ACC112 (cell line): Measurements from ENCODE around the gene DNER.

Source experiments
- H2AFZ ChIP-seq: fragments of 200-600 bp; sonication (generic); one replicate; pipeline ENCODE4 v1.6.0; 2017; ENCODE audit warnings: antibody characterized with exemption, low read length; ENCODE audit not compliant: unreplicated experiment
- H3K27ac ChIP-seq: fragments of 200-600 bp; sonication (generic); 2 replicates; pipeline ENCODE4 v1.5.1; 2014; ENCODE audit warnings: low read depth, mild to moderate bottlenecking, antibody characterized with exemption, low read length, moderate library complexity
- H3K27me3 ChIP-seq: fragments of 200-600 bp; sonication (generic); 2 replicates; pipeline ENCODE4 v1.6.1; 2014; ENCODE audit warnings: mild to moderate bottlenecking, antibody characterized with exemption, low read length, moderate library complexity, mixed read lengths; ENCODE audit not compliant: insufficient read depth
- H3K36me3 ChIP-seq: fragments of 200-600 bp; sonication (generic); 2 replicates; pipeline ENCODE4 v1.6.1; 2016; ENCODE audit warnings: mild to moderate bottlenecking, antibody characterized with exemption, low read length, moderate library complexity, mixed read lengths; ENCODE audit not compliant: insufficient read depth
- H3K4me1 ChIP-seq: fragments of 200-600 bp; sonication (generic); one replicate; pipeline ENCODE4 v1.6.1; 2016; ENCODE audit warnings: low read length, mixed read lengths; ENCODE audit not compliant: insufficient read depth, unreplicated experiment, control insufficient read depth
- H3K4me3 ChIP-seq: fragments of 200-600 bp; sonication (generic); 2 replicates; pipeline ENCODE4 v1.5.1; 2014; ENCODE audit warnings: mild to moderate bottlenecking, low read depth, low read length
- H3K79me2 ChIP-seq: fragments of 200-600 bp; sonication (generic); one replicate; pipeline ENCODE4 v1.6.0; 2016; ENCODE audit warnings: low read length; ENCODE audit not compliant: control insufficient read depth, unreplicated experiment, insufficient read depth

Gene DNER

DNA sequence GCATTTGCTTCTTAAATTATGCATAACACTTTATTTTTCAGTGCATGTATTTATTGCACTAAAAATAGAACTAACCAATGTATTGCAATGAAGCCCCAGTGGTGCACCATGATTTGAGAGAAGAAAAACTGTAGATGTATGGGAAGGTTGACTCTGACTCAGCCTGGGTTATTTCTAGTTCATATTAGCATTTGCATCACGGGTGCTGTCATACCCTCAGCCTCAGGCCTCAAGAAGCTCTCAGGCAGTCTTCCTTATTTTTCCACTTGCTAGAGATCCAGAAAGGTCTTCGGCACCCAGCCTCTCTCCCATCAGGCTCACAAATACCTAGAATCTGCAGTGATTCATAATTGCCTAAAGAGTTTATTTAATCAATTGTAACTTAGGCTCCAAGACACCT is 148.0 kb downstream of the DNER start:
- Histone ChIP-seq H3K79me2 (no peaks in the 10 kb centered on the region), H2AFZ (no peak overlapping the region), H3K4me1 (no peaks in the 10 kb centered on the region), H3K27ac (no peak overlapping the region), H3K4me3 (no peak overlapping the region), H3K27me3 (no peaks in the 10 kb centered on the region), H3K36me3 (0 out of 2 replicates have a peak, but pooled peaks cover 4% of the 10 kb centered on the region)

- no peaks in the 10 kb centered on the region for H3K4me1 ChIP-seq
- H3K4me3 ChIP-seq: no peak overlapping the region
- H3K79me2 ChIP-seq: no peaks in the 10 kb centered on the region
- H3K27me3 ChIP-seq: no peaks in the 10 kb centered on the region
- no peak overlapping the region for H3K27ac ChIP-seq
- 0 out of 2 replicates have a peak, but pooled peaks cover 4% of the 10 kb centered on the region for H3K36me3 ChIP-seq
- H2AFZ ChIP-seq: no peak overlapping the region
Measured at GRCh38 chr2:229564300-229564907, 150.0 kb downstream of the DNER start.

- Histone ChIP-seq H3K4me1 (no peaks in the 10 kb centered on the region), H2AFZ (no peak overlapping the region), H3K36me3 (0 out of 2 replicates have a peak, but pooled peaks cover 4% of the 10 kb centered on the region), H3K4me3 (no peak overlapping the region), H3K79me2 (no peaks in the 10 kb centered on the region), H3K27ac (no peak overlapping the region), H3K27me3 (no peaks in the 10 kb centered on the region)
Measured at GRCh38 chr2:229563388-229563787, 151.0 kb downstream of the DNER start.

- no peaks in the 10 kb centered on the region for H3K27me3 ChIP-seq
- H3K4me1 ChIP-seq: no peaks in the 10 kb centered on the region
- H3K36me3 ChIP-seq: 0 out of 2 replicates have a peak, but pooled peaks cover 4% of the 10 kb centered on the region
- H3K4me3 ChIP-seq: no peak overlapping the region
- no peaks in the 10 kb centered on the region for H3K79me2 ChIP-seq
- H2AFZ ChIP-seq: no peak overlapping the region
- no peak overlapping the region for H3K27ac ChIP-seq
Measured at GRCh38 chr2:229562472-229563127, 151.8 kb downstream of the DNER start.

- H2AFZ ChIP-seq: no peak overlapping the region
- no peak overlapping the region for H3K4me3 ChIP-seq
- H3K36me3 ChIP-seq: no peaks in the 10 kb centered on the region
- H3K27ac ChIP-seq: no peak overlapping the region
- H3K27me3 ChIP-seq: no peaks in the 10 kb centered on the region
- no peaks in the 10 kb centered on the region for H3K4me1 ChIP-seq
- H3K79me2 ChIP-seq: no peaks in the 10 kb centered on the region
Measured at GRCh38 chr2:229559986-229560385, 154.4 kb downstream of the DNER start.

DNA sequence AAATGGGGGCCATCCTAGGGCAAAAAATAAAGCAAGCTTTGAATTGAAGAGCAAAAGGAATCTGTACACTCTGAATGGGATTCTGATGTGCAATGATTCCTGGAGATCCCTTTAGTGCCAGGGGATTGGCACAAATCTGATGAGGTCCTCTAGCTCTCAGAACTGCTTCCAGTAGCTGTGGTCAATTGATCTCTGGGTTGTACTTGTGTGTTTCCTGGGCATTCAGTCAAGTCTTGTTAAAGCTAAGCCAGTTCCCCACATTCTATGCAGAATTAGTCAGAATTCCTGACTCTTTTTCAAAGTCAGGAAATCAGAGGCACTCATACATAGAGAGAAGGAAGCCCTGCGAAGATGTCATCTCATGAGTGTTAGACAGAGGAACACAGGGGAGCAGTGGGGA is 161.3 kb downstream of the DNER start:
- Histone ChIP-seq H2AFZ (no peak overlapping the region), H3K79me2 (no peaks in the 10 kb centered on the region), H3K36me3 (no peaks in the 10 kb centered on the region), H3K4me3 (no peak overlapping the region), H3K27me3 (no peaks in the 10 kb centered on the region), H3K4me1 (peaks cover 4% of the 10 kb centered on the region), H3K27ac (no peak overlapping the region)

DNA sequence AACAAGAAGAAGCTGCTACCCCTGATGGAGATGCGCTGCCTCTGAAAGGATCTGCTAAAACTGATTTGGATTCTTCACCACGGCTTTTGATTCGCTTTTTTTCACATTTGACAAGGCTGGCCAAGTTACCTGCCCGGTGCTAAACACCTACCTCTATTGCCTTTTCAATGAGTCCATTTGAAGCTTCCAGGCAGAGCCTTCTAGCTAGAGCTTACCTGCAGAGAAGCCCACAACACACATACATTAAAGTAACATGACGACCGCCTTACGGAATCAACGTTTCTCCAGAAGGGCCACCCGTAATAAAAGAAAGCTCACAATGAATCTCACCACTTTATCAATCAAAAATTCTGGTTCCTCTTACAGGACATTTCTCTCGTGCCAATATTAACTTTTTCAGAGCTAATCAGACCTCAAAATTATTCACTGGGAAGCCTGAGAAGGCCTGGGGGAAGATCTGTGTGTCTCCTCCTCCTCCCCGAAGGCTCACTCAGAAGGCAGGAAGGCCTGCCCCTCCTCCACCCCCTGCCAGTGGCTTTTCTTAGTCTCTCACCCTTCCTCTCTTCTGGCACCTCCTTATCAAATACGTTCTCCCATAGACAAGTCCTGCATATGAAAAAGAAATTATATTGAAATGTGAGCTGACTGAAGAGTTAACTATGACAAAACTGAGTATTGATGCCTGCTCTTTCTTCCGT is 171.0 kb downstream of the DNER start:
- H2AFZ ChIP-seq: no peak overlapping the region
- no peaks in the 10 kb centered on the region for H3K79me2 ChIP-seq
- H3K36me3 ChIP-seq: no peaks in the 10 kb centered on the region
- no peak overlapping the region for H3K27ac ChIP-seq
- H3K4me3 ChIP-seq: no peak overlapping the region
- H3K27me3 ChIP-seq: no peaks in the 10 kb centered on the region
- H3K4me1 ChIP-seq: no peaks in the 10 kb centered on the region

GRCh38 chr2:229539628-229540027 is 174.7 kb downstream of the DNER start:
- Histone ChIP-seq H3K79me2 (no peaks in the 10 kb centered on the region), H3K27ac (no peak overlapping the region), H3K36me3 (no peaks in the 10 kb centered on the region), H2AFZ (no peak overlapping the region), H3K27me3 (no peaks in the 10 kb centered on the region), H3K4me3 (no peak overlapping the region), H3K4me1 (no peaks in the 10 kb centered on the region)

- no peak overlapping the region for H2AFZ ChIP-seq
- no peaks in the 10 kb centered on the region; the same call in 1 of the 2 replicates for H3K36me3 ChIP-seq
- H3K27ac ChIP-seq: no peak overlapping the region
Measured at GRCh38 chr2:229531594-229531993, 182.8 kb downstream of the DNER start.

GRCh38 chr2:229530434-229530833 is 183.9 kb downstream of the DNER start:
- Histone ChIP-seq H3K4me3 (no peak overlapping the region), H3K27me3 (no peaks in the 10 kb centered on the region), H3K27ac (no peak overlapping the region), H3K4me1 (no peaks in the 10 kb centered on the region), H3K36me3 (no peaks in the 10 kb centered on the region; the same call in 1 of the 2 replicates), H3K79me2 (no peaks in the 10 kb centered on the region), H2AFZ (no peak overlapping the region)

More at GRCh38 chr2:229531594-229531993, 182.8 kb downstream of the DNER start:
- Histone ChIP-seq H3K27me3 (no peaks in the 10 kb centered on the region), H3K4me3 (no peak overlapping the region), H3K79me2 (no peaks in the 10 kb centered on the region), H3K4me1 (no peaks in the 10 kb centered on the region)
